SK-MEL-5 (cell line): Measurements from ENCODE around the gene PSMD4. TPM values are rescaled to one million over a fixed set of nuclear protein-coding genes. Genes with fewer than 3 reads are reported as not detected.

ENCODE experiments used
- DNase-seq: peaks from one replicate; pipeline ENCODE4 v3.0.0-alpha.2; 2016; ENCODE audit warnings: low read depth, low spot score
- in situ Hi-C: cut with HindIII; loops from 2 replicates; pipeline ENCODE4 v1.10.0; 2016; ENCODE audit warnings: low sequenced_read_pairs, high pct_unique_total_duplicates, low pct_unique_long_range_greater_than_20kb
- total RNA-seq: library from RNA; depleted of rRNA; stranded (reverse); fragments of >200 nt; shearing (Covaris generic); gene quantifications from 2 replicates; pipeline ENCODE4 v1.2.3, GENCODE V29; 2014

PSMD4 gene
- total RNA-seq, 1 experiment from 2014 or later: 398 TPM

DNA sequence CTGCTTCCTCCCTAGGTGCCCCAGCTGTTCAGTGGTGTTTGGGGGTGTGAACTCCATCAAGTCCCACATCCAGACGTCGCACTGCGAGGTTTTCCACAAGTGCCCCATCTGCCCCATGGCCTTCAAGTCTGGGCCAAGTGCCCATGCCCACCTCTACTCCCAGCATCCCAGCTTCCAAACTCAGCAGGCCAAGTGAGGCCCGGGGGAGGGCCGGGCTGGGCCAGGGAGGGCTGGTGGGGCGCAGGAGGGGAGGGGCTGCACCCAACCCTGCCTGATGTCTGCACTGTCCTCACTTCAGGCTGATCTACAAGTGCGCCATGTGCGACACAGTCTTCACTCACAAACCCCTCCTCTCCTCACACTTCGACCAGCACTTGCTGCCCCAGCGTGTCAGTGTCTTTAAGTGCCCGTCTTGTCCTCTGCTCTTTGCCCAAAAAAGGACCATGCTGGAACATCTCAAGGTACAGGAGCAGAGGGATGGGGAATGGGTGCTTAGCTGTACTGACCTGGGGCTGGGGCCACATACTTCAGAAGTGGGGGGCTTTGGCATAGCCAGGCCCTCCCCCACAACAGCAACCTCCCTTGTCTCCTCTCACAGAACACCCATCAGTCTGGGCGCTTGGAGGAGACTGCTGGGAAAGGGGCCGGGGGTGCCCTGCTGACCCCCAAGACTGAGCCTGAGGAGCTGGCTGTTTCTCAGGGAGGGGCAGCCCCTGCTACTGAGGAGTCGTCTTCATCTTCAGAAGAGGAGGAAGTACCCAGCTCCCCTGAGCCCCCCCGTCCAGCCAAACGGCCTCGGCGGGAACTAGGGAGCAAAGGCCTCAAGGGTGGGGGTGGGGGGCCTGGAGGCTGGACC, 34.8 kb downstream of the PSMD4 start:
- in situ Hi-C loops: no loop called here
- DNase-seq: no peak

DNA sequence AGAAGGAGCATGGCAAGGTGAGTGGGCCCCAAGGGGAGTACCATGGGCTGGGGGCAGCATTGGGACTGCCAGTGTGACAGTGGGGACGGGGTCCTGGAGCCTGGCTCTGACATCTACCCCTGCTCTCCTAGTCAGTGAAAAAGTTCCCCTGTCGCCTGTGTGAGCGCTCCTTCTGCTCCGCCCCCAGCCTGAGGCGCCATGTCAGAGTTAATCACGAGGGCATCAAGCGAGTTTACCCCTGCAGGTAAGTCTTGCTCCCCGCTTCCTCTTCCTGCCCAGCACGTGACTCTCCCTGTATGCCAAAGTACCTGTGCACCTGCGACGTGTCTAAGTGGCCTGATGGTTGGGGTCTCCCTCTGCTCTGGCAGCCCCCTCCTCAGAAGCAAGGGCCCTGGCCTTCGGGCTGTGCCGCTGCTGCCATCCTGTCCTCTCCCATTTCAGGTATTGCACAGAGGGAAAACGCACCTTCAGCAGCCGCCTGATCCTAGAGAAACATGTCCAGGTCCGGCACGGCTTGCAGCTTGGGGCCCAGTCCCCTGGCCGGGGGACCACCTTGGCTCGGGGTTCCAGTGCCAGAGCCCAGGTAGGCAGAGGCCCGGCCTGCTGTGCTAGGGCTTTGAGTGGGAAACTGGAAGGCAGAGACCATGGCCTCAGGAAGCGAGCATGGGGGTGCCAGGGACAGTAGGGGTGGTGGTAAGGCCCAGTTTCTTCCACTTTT, 35.6 kb downstream of the PSMD4 start:
- DNase-seq: no peak
- in situ Hi-C loops: no loop called here

DNA sequence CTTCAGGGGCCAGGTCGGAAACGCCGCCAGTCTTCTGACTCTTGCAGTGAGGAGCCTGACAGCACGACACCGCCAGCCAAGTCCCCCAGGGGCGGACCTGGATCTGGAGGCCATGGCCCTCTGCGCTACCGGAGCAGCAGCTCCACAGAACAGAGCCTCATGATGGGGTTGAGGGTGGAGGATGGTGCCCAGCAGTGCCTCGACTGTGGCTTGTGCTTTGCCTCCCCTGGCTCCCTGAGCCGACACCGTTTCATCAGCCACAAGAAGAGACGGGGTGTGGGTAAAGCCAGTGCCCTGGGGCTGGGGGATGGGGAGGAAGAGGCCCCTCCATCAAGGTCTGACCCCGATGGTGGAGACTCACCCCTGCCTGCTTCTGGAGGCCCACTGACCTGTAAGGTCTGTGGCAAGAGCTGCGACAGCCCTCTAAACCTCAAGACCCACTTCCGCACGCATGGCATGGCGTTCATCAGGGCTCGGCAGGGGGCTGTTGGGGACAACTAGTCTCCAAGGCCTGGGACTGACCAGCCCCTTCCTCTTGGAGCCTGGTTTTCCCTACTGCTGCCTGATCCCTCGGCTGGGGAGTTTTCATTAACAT, 36.3 kb downstream of the PSMD4 start:
- in situ Hi-C loops: no loop called here
- no peak for DNase-seq

DNA sequence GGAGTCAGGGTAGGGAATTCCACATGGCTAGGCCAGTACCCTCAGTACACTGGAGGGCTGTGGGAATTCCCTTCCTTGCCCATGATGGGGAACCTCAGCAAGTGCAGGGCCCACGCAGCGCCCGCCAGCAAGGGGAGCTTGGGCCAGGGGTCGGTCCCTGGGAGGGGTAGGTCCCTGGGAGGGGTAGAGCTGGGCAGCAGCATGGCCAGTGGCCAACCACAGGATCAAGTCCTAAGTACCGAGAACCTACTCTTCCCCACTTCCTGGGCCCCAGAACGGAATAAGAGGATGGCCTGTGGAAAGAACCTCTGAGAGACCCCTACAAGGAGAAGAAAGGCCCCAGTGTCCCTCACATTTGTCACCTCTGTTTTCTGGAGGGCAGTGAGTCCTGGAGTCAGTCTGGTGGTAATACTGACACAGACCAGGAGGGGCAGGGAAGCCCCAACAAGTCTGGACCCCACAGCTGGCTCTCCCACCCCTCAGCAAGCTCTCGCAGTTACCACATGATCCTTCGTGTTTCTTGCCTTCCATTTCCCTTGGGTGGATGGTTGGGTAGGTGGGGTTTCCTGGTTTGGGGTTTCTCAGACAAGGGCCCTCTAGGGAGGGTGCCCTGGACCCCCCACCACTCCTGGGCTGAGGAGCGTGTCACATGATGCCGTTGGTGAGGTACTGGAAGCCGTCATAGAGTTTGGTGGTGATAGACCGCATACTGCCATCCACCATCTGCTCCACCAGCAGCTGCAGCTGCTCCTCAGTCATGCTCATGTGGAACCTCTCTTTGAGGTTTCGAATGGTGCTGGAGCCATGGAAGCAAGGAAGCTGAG, 37.9 kb downstream of the PSMD4 start:
- in situ Hi-C loops: no loop called here
- no peak for DNase-seq

DNA sequence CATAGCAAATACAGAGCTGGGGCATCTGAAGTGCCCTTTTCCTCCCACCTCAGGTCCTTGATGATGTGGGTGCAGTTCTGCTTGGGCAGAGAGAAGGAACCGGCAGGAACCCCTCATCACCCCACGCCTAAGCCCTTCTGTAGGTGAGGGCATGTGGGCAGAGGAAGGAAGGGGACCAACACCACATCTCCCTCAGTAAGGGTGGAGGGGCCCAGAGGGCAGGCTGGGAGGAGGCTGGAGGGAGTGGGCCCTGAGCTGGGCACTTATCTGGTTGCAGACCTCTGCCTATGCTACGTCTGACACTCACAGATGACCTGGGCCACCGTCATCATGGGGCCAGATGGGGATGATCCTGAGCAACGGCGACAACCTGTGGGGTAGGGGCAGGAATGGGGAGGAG, 38.6 kb downstream of the PSMD4 start:
- in situ Hi-C loops: no loop called here
- no peak for DNase-seq

DNA sequence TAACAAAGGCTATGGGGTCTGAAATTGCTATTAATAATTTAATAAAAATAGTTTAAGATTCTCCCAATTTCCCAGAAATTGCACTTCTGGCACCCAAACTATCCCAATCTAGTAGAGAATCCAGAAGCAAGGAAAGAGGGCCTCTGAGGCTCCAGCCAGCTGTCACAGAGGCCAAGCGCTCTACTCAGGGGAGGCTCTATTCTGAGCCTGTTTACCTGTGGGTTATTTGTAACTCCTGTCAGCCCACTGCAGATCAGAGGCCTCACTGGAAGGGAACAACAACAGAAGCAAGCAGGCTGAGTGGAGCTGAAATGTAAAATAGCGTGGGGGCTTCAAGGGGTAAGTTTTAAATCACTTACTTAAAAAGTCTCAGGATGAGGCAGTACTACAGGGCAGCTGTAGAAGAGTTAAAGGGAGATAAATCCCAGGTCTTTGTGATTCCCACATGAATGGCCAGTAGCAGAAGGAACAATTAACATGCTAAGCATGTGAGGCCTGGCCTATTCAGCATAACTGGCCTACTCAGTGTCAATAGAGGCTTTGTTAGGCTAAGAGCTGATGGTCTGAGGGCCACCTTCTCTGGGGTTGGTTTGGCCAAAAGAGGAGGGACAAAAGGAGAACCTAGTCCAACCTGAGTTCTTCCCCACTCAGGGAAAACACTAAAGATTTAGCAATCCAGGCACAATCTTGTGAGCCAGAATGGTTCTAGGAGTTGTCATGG, 40.4 kb downstream of the PSMD4 start:
- in situ Hi-C loops: no loop called here
- peak; percentile 86 for DNase-seq

DNA sequence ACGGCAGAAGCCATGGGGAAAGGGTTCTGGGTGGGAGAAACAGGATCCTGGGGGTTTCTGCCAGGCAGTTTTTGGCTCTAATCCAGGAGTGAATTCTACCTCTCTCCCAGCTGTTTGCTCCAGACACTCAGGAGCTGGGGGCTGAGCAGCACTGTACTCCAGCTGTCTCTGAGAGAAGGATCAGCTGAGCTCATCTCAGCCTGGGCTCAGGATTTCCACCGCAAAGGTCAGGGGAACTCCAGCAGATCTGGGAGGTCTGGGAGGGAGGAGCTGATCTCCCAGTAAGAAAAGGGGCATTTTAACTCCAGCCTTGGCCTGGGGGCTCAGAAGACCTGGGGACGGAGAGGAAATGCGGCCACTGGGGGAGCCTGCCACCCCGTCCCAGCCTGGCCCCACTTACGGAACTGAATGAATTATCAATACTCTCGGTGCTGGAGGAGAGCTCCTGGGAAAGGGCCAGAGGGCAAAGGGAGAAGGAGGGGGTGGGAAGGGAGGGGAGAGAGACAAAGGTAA, 55.3 kb downstream of the PSMD4 start:
- in situ Hi-C loops: no loop called here
- DNase-seq: peak; percentile 77

DNA sequence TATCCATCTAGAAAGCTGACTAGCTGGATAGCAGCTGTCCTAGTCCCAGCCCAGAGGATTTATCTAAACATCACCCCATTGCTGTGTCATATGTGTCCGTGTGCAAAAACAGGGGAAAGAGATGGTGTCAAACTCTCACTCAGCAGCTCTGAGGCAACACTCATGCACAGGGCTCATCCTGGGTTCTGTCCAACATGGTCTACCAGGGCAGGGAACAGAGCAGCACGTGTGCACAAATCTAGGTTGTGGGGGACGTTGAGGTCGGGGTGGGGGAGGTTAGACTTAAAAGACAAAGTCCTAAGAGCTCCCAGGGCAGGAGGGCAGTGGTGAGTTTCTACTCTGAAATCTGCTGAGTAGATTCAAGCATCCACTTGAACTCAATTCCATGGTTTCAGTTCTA, 56.5 kb downstream of the PSMD4 start:
- DNase-seq: no peak
- in situ Hi-C loops: no loop called here

DNA sequence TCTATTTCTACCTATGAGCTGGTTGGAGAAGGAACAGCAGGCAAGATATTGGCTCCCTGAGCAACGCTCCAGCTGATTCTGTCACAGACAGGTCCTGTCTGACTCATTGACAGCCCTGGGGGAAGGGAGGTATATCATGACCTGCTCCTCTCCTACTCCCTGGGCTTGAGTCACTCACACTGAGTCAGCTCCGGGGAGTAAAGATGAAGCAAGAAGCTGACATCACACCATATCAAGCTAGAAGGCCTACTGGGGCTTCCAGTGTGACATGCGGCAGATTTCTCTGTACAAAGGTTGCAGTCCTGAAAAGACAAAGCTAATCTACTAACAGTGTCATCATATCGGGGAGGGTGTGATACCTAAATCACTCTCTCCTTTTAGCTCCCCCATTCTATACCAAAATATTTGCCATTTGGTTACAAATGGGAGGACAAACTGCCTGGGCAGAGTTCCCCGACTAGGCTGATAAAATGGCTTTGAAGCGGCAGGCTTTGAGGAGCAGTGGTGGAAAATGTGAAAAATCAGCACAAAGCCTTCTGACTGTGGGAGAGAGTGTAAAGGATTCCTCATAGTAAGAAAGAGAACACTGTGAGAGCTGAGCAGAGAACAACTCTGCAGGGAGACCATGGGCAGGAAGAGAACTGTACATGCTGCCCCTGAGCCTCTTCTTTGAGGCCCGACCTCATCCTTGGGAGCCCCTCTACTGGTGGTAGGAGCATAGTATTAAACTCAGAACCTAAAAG, 57.2 kb downstream of the PSMD4 start:
- in situ Hi-C loops: no loop called here
- DNase-seq: peak; percentile 74

DNA sequence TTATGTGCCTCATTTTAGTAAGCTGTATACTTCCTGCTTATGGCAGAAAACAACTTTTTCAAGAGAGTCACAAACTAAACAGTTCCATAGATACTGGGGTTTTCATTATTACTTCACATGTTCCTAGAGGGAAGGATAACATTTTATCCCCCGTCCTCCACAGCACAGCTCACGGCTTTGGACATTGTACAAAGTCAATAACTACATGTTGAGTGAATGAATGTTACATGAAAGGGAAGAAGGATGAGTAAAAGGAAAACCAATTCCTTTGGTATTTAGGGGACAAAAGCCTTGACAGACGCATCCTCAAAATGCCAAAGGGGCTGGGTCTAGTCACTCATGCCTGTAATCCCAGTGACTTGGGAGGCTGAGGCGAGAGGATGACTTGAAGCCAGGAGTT, 57.9 kb downstream of the PSMD4 start:
- no peak for DNase-seq
- in situ Hi-C loops: no loop called here

DNA sequence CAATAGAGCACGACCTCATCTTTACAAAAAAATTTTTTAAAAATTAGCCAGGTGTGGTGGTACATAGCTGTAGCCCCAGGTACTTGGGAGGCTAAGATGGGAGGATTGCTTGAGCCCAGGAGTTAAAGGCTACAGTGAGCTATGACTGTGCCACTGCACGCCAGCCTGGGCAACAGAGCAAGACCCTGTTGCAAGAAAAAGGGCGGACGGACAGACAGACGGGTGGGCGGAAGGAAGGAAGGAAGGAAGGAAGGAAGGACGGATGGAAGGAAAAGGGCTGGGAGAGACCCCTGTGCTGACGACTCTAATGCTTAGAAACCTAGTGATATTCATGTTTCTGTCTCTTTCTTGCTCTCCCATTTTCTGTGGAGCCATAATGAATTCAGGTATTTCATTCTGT, 58.3 kb downstream of the PSMD4 start:
- DNase-seq: no peak
- in situ Hi-C loops: no loop called here

DNA sequence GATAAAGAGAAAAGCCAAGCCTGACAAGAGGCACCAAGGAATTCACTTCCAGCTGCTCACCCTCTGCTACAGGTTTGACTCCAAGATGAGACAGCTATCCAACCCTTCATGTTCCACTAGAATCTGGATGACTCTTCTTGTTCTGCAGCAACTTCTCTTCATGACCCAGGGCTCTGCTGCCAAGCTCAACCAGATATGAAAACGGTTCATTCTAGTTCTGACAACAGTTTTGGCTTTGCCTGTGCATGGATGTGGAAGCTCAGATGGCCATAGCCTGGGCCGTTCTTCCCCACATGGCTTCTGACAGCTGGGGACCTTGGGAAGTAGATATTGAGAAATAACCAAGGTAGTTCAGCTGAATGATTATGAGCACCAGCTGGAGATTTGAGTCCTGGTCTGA, 59.0 kb downstream of the PSMD4 start:
- DNase-seq: no peak
- in situ Hi-C loops: no loop called here

DNA sequence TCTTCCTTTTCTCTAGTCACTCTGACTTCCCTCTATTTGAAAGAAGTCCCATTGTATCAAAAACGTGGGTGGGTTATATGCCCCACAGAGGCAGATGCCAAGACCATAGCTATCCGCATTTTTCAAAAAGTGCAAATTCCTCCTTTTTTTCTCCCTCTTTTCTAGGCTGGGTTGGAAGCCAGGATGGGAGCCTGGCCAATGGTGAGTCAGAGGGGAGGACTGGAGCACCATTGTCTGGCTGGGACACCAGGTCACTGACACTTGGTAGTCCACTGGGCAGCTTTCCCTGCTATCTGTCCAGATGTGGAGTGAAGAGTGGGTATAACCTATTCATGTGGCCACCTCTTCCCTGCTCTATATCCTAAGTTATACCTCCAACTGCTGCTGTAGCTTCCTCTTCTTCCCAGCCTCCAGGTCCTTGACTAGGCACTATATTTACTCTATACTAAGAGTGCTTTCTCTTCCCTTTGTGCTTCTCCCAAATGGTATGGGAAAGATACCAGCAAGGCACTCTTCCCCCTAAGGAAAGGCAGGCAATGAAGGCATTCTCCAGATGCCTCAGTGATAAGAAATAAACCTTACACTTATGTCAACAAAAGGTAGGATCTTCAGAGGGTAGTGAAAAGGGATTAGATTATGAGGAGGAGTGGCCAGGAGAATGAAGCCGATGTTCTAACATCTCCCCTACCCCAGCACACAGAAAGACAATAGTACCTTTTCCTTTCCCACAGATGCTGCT, 59.8 kb downstream of the PSMD4 start:
- peak; percentile 50 for DNase-seq
- in situ Hi-C loops: no loop called here

DNA sequence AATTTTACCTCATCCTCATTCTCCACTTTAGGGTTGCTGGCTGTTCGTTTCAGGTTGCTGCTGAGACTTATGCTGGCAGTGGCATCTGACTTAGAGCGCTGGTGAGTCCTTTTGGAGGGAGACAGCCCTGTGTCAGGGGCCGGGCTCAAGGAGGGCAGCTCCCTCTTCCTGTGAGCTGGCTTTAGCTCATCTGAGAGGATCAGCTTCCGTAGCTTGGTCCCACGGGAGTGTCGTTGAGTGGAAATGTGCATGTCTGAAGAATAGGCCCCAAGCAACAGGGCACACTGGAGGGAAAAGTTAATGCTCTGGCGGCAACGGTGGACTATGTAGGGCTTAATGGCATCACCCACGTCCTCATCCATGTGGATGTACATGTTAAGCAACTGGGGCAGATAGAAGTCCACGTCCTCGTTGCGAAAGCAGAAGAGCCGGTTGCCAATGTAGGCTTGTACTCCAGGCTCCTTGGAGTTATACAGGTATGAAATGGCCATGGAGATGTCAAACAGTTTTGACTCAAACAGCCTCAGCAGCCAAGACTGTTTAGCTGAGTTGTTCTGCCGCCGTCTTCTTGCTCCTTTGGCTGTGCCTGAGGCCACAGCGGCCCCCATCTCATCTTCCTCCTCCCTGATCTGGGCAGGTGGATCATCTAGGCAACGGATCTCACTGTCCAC, 61.2 kb downstream of the PSMD4 start:
- no peak for DNase-seq
- in situ Hi-C loops: no loop called here
